HG02981 (cell line): ENCODE data around the gene PYGM.

Source experiments
- ATAC-seq: cut with Tn5 transposase; IDR thresholded peaks from one replicate; pipeline ENCODE4 v1.9.1; 2021; ENCODE audit warnings: mild to moderate bottlenecking, moderate library complexity; ENCODE audit not compliant: unreplicated experiment

Gene PYGM

GRCh38 chr11:64739871-64740270 lies 19.9 kb downstream of the PYGM start:
- ATAC-seq, result no peak

GRCh38 chr11:64736654-64737053 lies 23.1 kb downstream of the PYGM start:
- ATAC-seq, result no peak

- no peak for ATAC-seq
Observed at GRCh38 chr11:64735725-64736259, 24.0 kb downstream of the PYGM start.

- no peak for ATAC-seq
Observed at GRCh38 chr11:64734811-64735724, 24.7 kb downstream of the PYGM start.

GRCh38 chr11:64731601-64732000 lies 28.2 kb downstream of the PYGM start:
- no peak for ATAC-seq

GRCh38 chr11:64729851-64730382 lies 29.9 kb downstream of the PYGM start:
- no peak for ATAC-seq

- no peak for ATAC-seq
Observed at GRCh38 chr11:64728757-64729365, 30.9 kb downstream of the PYGM start.

GRCh38 chr11:64726867-64727530 lies 32.8 kb downstream of the PYGM start:
- ATAC-seq, result no peak

GRCh38 chr11:64726211-64726641 lies 33.5 kb downstream of the PYGM start:
- no peak for ATAC-seq

- no peak for ATAC-seq
Observed at GRCh38 chr11:64724863-64725532, 34.8 kb downstream of the PYGM start.

- no peak for ATAC-seq
Observed at GRCh38 chr11:64723907-64724862, 35.6 kb downstream of the PYGM start.

- peak; percentile 68 for ATAC-seq
Observed at GRCh38 chr11:64723117-64723906, 36.5 kb downstream of the PYGM start, which contains the start of gene NRXN2. Gene NRXN2, minus strand, starts transcription at chr11:64723197. Its CDS starts 9,498 bp downstream, at chr11:64713699.

GRCh38 chr11:64722141-64723065 lies 37.4 kb downstream of the PYGM start:
- ATAC-seq, result no peak

GRCh38 chr11:64721359-64721699 lies 38.4 kb downstream of the PYGM start:
- ATAC-seq, result no peak

GRCh38 chr11:64720640-64721358 lies 39.0 kb downstream of the PYGM start:
- ATAC-seq, result no peak

- ATAC-seq, result no peak
Observed at GRCh38 chr11:64720167-64720566, 39.6 kb downstream of the PYGM start.

GRCh38 chr11:64719406-64719805 lies 40.4 kb downstream of the PYGM start:
- ATAC-seq, result no peak
